Activated CD4-positive, alpha-beta T cell treated with anti-CD3 and anti-CD28 coated beads, Interleukin-10, Interleukin-2, amounts not matched to agents 100 ng/mL and 50 ng/mL, durations not matched to agents 16 hours and 8 hours (primary cell): ENCODE measurements around the gene MTHFD2L.
"Not testable (repeated sequence)": the region's sequence is repeated elsewhere in the genome, so short reads cannot be mapped to it uniquely, and the experiment has no call there.

Experiments used
- DNase-seq: peaks from one replicate; pipeline ENCODE4 v3.0.0-alpha.2; 2020

The MTHFD2L gene

GRCh38 chr4:74190919-74191397 is 33.0 kb downstream of the MTHFD2L start:
- no peak for DNase-seq

DNA sequence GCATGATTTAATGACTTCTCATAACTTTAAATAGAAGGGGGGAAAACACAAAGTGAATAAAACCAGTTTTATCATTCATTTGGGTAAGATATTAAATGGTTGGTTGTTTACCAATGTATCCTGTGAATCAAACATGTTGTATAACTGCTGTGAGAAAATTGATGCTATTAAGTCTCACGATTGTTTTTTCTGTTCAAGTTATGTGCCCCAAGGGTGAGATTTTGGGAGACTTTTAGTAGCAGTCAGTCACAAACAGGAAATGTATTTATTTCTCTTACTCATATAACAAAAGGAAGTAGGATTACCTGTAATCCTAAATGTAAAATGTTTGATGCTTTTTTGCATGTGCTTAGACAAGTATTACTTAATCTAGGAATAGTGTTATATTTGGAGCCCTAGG is 39.2 kb downstream of the MTHFD2L start:
- DNase-seq: no peak

DNA sequence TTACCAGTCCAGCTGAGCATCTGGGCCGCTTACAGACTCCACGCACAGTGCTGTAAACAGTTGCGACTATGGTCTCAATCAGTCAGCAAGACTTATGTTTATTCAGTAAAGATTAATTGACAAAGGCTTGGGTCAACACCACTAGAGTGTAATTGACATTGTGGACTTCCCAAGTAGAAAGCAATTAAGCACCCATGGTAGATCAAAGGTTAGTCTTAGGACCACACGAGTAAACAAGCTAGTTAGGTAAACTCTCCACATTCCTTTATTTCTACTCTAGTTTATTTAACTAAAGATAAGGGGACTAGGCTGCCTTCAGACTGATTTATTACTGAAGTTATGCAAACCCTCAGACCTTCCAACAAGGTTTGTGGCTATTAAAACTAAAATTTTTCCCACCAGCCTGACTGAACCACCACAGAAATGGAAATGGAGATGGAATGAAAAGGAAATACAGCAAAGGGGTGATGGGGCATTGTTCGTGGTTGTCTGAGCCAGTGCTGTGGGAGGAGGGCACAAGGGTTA is 44.2 kb downstream of the MTHFD2L start:
- DNase-seq: no peak

DNA sequence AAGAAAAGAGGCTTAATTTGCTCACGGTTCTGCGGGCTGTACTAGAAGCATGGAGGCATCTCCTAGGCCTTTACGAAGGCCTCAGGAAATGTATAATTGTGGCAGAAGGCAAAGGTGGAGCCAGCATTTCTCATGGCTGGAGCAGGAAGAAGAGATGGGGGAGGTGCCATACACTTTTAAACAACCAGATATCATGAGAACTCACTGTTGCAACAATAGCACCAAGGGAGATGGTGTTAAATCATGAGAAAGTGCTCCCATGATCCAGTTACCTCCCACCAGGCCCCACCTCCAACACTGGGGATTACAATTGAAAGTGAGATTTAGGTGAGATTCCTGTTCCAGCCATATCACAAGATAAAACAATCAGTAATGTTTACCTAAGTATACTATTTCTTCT is 45.5 kb downstream of the MTHFD2L start:
- DNase-seq: no peak

GRCh38 chr4:74205046-74205445 is 47.1 kb downstream of the MTHFD2L start:
- no peak for DNase-seq

DNA sequence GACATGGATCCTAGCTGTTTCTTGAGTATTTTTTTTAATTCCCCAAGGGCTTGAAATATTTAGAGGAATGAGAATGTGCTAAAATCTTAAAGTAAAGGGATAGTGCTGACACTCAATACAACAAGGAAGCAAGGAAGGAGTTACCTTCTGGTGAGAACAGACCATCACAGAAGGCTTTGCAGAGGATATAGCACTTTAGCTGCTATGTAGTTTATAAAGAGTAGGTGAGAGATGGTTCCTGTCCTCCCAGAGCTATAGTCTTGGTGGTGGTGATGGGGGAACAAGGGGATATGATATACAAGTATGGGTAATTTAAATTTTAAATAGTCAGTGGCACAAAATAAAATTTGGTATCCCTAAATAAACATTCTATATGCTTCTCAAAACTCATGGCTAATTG is 47.6 kb downstream of the MTHFD2L start:
- no peak for DNase-seq

DNA sequence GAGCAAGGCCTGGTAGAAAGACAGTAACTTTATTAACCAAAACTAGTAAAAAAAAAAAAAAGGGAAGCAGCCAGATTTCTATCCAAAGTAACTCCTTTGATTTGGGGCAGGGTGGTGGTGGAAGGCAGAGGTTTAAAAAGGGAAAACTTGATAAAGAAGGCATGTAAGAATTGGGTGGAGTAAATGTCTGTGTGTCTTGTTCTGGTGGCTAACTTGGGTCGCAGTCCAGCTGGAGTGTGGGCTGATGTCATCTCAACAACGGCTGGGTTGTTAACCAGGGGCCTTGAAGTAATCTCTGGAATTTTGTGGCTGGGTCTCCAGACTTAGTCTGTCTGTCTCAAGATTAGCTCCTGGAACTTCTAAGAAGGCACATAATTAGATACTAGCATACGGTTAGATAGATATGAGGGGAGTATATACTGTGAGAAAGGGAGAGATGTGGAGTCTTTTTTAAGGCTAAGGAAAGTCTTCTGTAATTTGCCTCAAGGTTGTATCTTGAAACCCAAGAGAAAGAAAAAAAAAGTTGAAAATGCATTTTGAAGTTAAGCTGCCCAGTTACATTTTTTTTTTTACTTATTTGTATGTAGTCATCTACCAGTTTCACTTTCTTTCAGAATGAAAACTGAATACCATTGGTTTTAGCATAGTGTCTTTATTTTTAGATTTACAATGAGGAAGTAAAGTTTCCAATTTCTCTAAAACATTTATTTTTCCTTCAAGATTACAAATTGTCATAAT is 48.3 kb downstream of the MTHFD2L start:
- DNase-seq: no peak

GRCh38 chr4:74214457-74215159 is 56.7 kb downstream of the MTHFD2L start:
- DNase-seq: not testable (repeated sequence)

- not testable (repeated sequence) for DNase-seq
These were observed 57.3 kb downstream of the MTHFD2L start for GRCh38 chr4:74215236-74215635.

GRCh38 chr4:74217365-74217764 is 59.4 kb downstream of the MTHFD2L start:
- no peak for DNase-seq

- DNase-seq: no peak
These were observed 60.3 kb downstream of the MTHFD2L start for GRCh38 chr4:74218201-74218600.

DNA sequence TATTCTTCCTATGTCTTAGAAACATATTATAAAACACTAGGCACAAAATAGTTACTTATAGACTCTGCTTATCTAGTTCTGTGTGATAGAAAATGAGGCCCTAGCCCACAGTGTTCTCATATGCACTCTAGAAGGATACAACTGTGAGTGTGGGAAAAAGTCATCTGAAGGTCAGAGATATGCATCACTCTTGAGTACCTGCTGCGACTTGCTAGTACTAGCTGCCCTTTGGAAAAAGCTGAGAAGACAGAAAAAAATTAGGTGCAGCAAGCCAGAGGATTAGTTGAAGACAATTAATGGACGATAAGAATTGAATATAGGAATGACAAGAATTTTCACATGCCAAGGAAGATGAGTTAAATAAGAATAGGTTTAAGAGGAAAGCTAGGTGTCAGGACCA is 61.3 kb downstream of the MTHFD2L start:
- DNase-seq: no peak

- DNase-seq: no peak
These were observed 65.2 kb downstream of the MTHFD2L start for GRCh38 chr4:74223098-74223497.

DNA sequence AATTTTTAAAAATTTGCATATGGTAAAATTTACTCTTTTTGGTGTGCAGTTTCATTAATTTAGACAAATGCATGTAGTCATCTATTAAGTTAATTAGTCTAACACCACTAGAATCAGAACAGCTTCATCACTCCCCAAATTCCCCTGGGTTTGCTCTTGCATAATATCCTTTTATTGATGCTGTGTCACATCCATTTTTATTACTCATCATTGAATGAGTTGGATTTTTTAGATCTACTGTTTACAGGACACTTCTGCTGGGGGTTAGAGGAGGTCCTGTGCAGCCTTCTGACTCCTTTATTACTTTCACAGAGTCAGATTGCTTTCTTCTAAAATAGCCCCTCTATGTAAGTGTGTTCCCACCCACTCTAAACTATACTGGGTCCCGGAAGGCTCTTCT is 65.9 kb downstream of the MTHFD2L start:
- DNase-seq: no peak

GRCh38 chr4:74228691-74229640 is 71.0 kb downstream of the MTHFD2L start:
- DNase-seq: peak; percentile 87

DNA sequence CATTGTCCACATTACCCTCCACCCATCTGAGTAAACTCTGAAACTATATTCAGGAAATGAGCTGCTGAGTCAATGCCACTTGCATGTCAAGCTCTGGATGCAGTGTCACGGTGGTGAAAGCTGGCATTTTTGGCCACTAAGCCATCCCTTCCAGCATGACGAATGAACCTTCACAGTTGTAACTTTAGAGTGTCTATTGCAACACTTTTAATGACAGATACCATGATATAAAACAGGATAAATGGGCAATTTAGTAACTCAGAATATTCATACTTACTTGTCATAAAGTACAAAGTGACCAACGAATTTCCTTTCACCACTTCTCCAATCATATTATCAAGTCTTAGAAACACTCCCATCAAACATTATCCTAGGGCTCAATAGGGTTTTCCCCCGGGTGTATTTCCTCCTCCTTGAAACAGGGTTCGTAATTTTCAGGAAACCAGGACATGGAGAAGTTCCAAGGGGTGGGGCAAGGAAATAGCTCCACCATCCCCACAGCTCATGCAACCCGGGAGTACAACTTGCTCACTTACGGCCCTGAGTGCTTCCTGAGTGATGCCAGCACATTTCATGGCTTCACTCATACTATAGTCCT is 73.1 kb downstream of the MTHFD2L start:
- peak; percentile 82 for DNase-seq

DNA sequence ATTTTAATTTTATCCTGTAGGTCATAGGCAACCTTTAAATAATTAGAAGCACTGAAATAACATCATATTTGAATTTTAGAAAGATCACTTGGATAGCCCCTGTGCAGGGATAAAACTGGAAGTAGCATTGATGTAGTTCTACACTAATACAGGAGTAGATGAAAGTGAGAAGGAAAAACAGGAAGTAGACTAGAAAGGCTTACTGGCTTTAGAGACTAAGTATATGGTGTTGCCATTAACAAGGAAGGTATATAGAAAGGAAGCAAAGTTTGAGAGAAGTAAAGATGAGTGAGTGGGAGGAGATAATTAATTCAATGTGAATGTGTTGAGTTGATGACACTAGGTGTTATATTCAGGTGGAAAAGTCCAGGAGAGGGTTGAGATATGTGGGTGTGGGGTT is 77.2 kb downstream of the MTHFD2L start:
- DNase-seq: no peak

- no peak for DNase-seq
These were observed 79.6 kb downstream of the MTHFD2L start for GRCh38 chr4:74237425-74237966.

GRCh38 chr4:74244049-74244448 is 86.1 kb downstream of the MTHFD2L start:
- peak; percentile 39 for DNase-seq

- DNase-seq: no peak
These were observed 95.0 kb downstream of the MTHFD2L start for GRCh38 chr4:74252933-74253332.

DNA sequence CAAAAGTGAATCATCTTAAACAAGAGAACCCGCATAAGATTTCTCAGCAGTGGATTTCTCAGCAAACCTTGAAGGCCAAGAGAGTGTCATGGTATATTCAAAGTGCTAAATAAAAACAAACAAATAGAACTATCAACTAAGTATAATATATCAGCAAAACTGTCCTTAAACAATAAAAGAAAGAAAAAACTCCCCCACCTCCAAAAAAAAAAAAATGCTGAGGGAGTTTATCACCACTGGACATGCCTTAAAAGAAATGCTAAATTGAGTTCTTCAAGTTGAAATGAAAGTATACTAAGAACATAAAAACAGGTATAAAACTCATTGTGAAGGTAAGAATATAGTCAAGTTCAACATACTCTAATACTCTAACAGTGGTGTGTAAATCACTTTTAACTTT is 96.5 kb downstream of the MTHFD2L start:
- DNase-seq: no peak

- DNase-seq: no peak
These were observed 97.2 kb downstream of the MTHFD2L start for GRCh38 chr4:74255096-74255495.
